K562 (cell line): ENCODE results near the gene ATP5MC3. TPM values are rescaled to one million over a fixed set of nuclear protein-coding genes. Genes with fewer than 3 reads are reported as not detected.

ENCODE experiments used
- CBFA2T2 ChIP-seq: fragments of 450-650 bp; conservative IDR thresholded peaks from 2 replicates; pipeline ENCODE4 v1.6.1; 2017; ENCODE audit warnings: mild to moderate bottlenecking
- CEBPG ChIP-seq, 3 experiments: fragments of 200-800 bp in 1 of 3; sonication (Bioruptor generic) in 1 of 3; sonication (generic) in 1 of 3; formaldehyde crosslinking in 1 of 3; IDR thresholded peaks in 2 of 3; conservative IDR thresholded peaks in 1 of 3; 2 replicates each; pipeline versions ENCODE4 v1.6.1 to v1.8.0; 2016 to 2022; ENCODE audit warnings: missing compliant biosample characterization in 2 of 3, missing genetic modification characterization in 2 of 3, mild to moderate bottlenecking in 1 of 3, missing genetic modification reagents in 1 of 3
- CREB3 ChIP-seq: fragments of 450-650 bp; conservative IDR thresholded peaks from 2 replicates; pipeline ENCODE4 v1.6.1; 2016; ENCODE audit warnings: missing genetic modification characterization, low read depth, mild to moderate bottlenecking, missing compliant biosample characterization, moderate library complexity
- EHMT2 ChIP-seq: fragments of 450-650 bp; IDR thresholded peaks from 2 replicates; pipeline ENCODE4 v1.6.1; 2018; ENCODE audit warnings: antibody characterized with exemption
- ETS2 ChIP-seq: IDR thresholded peaks from 2 replicates; pipeline ENCODE4 v1.6.1; 2016; ENCODE audit warnings: borderline replicate concordance, missing genetic modification characterization, mild to moderate bottlenecking, moderate library complexity, missing compliant biosample characterization; ENCODE audit not compliant: poor library complexity, severe bottlenecking
- FOSL1 ChIP-seq: fragments of 200-800 bp; sonication (Bioruptor generic); conservative IDR thresholded peaks from 2 replicates; pipeline ENCODE4 v1.6.1; 2016; ENCODE audit warnings: missing genetic modification characterization, missing compliant biosample characterization
- HDAC8 ChIP-seq: fragments of 450-650 bp; IDR thresholded peaks from 2 replicates; pipeline ENCODE4 v1.6.1; 2016; ENCODE audit warnings: mild to moderate bottlenecking, missing genetic modification characterization, moderate library complexity, missing compliant biosample characterization
- HDGF ChIP-seq: fragments of 450-650 bp; IDR thresholded peaks from 2 replicates; pipeline ENCODE4 v1.6.1; 2016
- MTF1 ChIP-seq: fragments of 250-450 bp; sonication (Bioruptor Pico); IDR thresholded peaks from 2 replicates; pipeline ENCODE4 v1.9.0; 2021; ENCODE audit warnings: moderate library complexity, mild to moderate bottlenecking, inconsistent platforms, borderline replicate concordance
- PTRF ChIP-seq: fragments of 450-650 bp; IDR thresholded peaks from 2 replicates; pipeline ENCODE4 v1.6.1; 2016; ENCODE audit warnings: mild to moderate bottlenecking, missing genetic modification characterization, missing compliant biosample characterization
- REST ChIP-seq, 2 experiments: fragments of 450-650 bp; formaldehyde crosslinking in 1 of 2; IDR thresholded peaks; 2 replicates each; pipeline versions ENCODE4 v1.4.0 to v1.6.1; 2014 to 2020; ENCODE audit warnings: mild to moderate bottlenecking in 2 of 2, borderline replicate concordance in 1 of 2, low read depth in 1 of 2
- TRIM25 ChIP-seq: fragments of 450-650 bp; IDR thresholded peaks from 2 replicates; pipeline ENCODE4 v1.7.0; 2016; ENCODE audit warnings: borderline replicate concordance
- ZKSCAN8 ChIP-seq: fragments of 200-800 bp; sonication (Bioruptor generic); IDR thresholded peaks from 2 replicates; pipeline ENCODE4 v1.6.1; 2016; ENCODE audit warnings: missing genetic modification characterization, missing compliant biosample characterization
- ZNF740 ChIP-seq, 3 experiments: fragments of 200-800 bp in 1 of 3; sonication (Bioruptor generic) in 1 of 3; sonication (generic) in 1 of 3; formaldehyde crosslinking in 1 of 3; IDR thresholded peaks; 2 replicates each; pipeline versions ENCODE4 v1.6.1 to v1.8.0; 2016 to 2022; ENCODE audit warnings: mild to moderate bottlenecking in 2 of 3, missing compliant biosample characterization in 2 of 3, missing genetic modification characterization in 2 of 3, missing genetic modification reagents in 1 of 3
- polyA plus RNA-seq, 8 experiments: library from polyadenylated mRNA; depleted of rRNA in 4 of 8; stranded (reverse) in 5 of 8; unstranded in 3 of 8; fragments of >200 nt; fragmentation: Nextera tagmentation in 2 of 8; fragmentation: Illumina TruSeq in 1 of 8; extraction: Ambion mirVana in 2 of 8; extraction: Trizol in 1 of 8; gene quantifications; 2 replicates each; pipeline versions ENCODE4 v1.2.1 to v1.2.3, GENCODE V29; 2011 to 2014; ENCODE audit warnings: inconsistent platforms in 1 of 8, missing spikeins in 1 of 8
- total RNA-seq, 7 experiments: library from RNA; depleted of rRNA in 6 of 7; stranded (reverse); fragments of >200 nt in 6 of 7; fragmentation: Illumina TruSeq in 2 of 7; extraction: Trizol in 2 of 7; gene quantifications; 2 replicates each; pipeline versions ENCODE4 v1.2.1 to v1.2.3, GENCODE V29; 2011 to 2021; ENCODE audit warnings: low replicate concordance in 1 of 7

ATP5MC3 gene
- total and polyA plus RNA-seq, 9 of the 15 experiments (the other 6 are each of a cell fraction or from before 2014, with no cell fraction given) = 423 to 2,565 (median 1,012) TPM

GRCh38 chr2:175181877-175182308 lies 383 bp upstream of the ATP5MC3 start (continued):
- TF ChIP-seq REST (IDR thresholded peaks at IDR 0.05; ENCODE audit: borderline replicate concordance) = no peak
- no peak for TF ChIP-seq REST (CRISPR knock-in tag; IDR thresholded peaks at IDR 0.05; ENCODE audit: low read depth)
- TF ChIP-seq TRIM25 = no peak
- TF ChIP-seq CEBPG (CRISPR knock-in tag; IDR thresholded peaks at IDR 0.05) = no peak
- TF ChIP-seq CEBPG (tag; conservative IDR thresholded peaks at IDR 0.05 in 1 of 2, IDR thresholded peaks at IDR 0.05 in 1 of 2) = peak in 1 of 2 experiments; percentile 90; a peak in 2 of 4 replicates
- no peak for TF ChIP-seq HDGF
- TF ChIP-seq ETS2 (tag) = no peak
- TF ChIP-seq MTF1 (CRISPR knock-in tag) = peak; percentile 61; the same call in 1 of the 2 replicates
- peak; percentile 95 for TF ChIP-seq EHMT2
- TF ChIP-seq CREB3 (tag) = 0 out of 2 replicates have a peak, but pooled peaks have one; percentile 78
- TF ChIP-seq ZNF740 (CRISPR knock-in tag; IDR thresholded peaks at IDR 0.05) = no peak
- TF ChIP-seq ZNF740 (tag; IDR thresholded peaks at IDR 0.05) = no peak
- no peak for TF ChIP-seq CBFA2T2
- peak; percentile 67; the same call in 1 of the 2 replicates for TF ChIP-seq PTRF (tag)
- no peak for TF ChIP-seq ZKSCAN8 (CRISPR knock-in tag)
- 0 out of 2 replicates have a peak, but pooled peaks have one; percentile 31 for TF ChIP-seq FOSL1 (tag)
- TF ChIP-seq HDAC8 (tag) = 0 out of 2 replicates have a peak, but pooled peaks have one; percentile 8
